ENCODE data around the gene LRPPRC. TPM values are rescaled to one million over a fixed set of nuclear protein-coding genes. Genes with fewer than 3 reads are reported as not detected.

LRPPRC gene
- total and polyA plus RNA-seq, 2 experiments from 2014 or later, result 27.4 to 87.3 TPM

DNA sequence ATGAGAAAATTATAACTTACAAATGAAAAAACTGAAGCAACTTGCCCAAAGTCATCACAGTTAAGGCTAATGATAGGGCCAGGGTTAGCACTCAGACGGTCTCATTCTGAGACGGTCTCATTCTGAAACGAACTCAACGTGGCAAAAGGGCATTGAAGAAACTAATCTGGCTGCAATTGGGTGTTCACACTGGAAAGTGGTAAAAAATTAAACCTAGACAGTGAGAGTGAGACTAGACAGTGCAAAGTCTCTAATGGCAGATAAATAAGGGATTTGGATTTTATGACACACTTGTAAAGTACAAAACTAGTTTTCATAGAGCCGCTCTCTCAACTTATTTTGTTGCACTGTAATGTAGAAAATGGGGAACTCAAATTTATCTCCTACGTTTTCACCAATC is 9.2 kb downstream of the LRPPRC start:
- no peak overlapping the region for H2AFZ ChIP-seq
- WGBS (ENCODE audit: low lambda C conversion rate, missing lambda C conversion rate), result 86% methylated on average over 6 of the region's 6 CpGs
- no peak for TF ChIP-seq EZH2 (IDR thresholded peaks at IDR 0.05; ENCODE audit: borderline replicate concordance)
- no peak for TF ChIP-seq CTCF (IDR thresholded peaks at IDR 0.05; ENCODE audit: poor library complexity)
- no peak for TF ChIP-seq EZH2phosphoT487 (IDR thresholded peaks at IDR 0.05; ENCODE audit: low read depth, severe bottlenecking, unreplicated experiment)
- peaks cover 86% of the 10 kb centered on the region for H3K79me2 ChIP-seq
- no peaks in the 10 kb centered on the region for H3K27me3 ChIP-seq
- no peaks in the 10 kb centered on the region for H3K9me2 ChIP-seq (replicated peaks; ENCODE audit: insufficient read depth)
- no peak for DNase-seq (ENCODE audit: low spot score)
- H3K4me1 ChIP-seq (ENCODE audit: insufficient read depth), result no peaks in the 10 kb centered on the region
- no peaks in the 10 kb centered on the region for H3K36me3 ChIP-seq (replicated peaks; ENCODE audit: insufficient read depth, low read depth)
- peaks cover 25% of the 10 kb centered on the region for H4K20me1 ChIP-seq (ENCODE audit: insufficient read depth, poor library complexity, severe bottlenecking)
- no peak overlapping the region for H3K4me3 ChIP-seq
- H3K27ac ChIP-seq, result no peak overlapping the region
- no peaks in the 10 kb centered on the region for H3K9me3 ChIP-seq (ENCODE audit: low read depth)
- peak overlapping the region; percentile 23 for H3K4me2 ChIP-seq

GRCh38 chr2:43985359-43985758 is 10.4 kb downstream of the LRPPRC start:
- H3K9me2 ChIP-seq (replicated peaks; ENCODE audit: insufficient read depth), result no peaks in the 10 kb centered on the region
- no peak overlapping the region for H3K27ac ChIP-seq
- WGBS (ENCODE audit: low lambda C conversion rate, missing lambda C conversion rate), result 97% methylated on average over 3 of the region's 3 CpGs
- peaks cover 76% of the 10 kb centered on the region for H3K79me2 ChIP-seq
- DNase-seq (ENCODE audit: low spot score), result no peak
- H3K4me2 ChIP-seq, result no peak overlapping the region
- peaks cover 13% of the 10 kb centered on the region for H4K20me1 ChIP-seq (ENCODE audit: insufficient read depth, poor library complexity, severe bottlenecking)
- TF ChIP-seq EZH2 (IDR thresholded peaks at IDR 0.05; ENCODE audit: borderline replicate concordance) (no peak), EZH2phosphoT487 (IDR thresholded peaks at IDR 0.05; ENCODE audit: low read depth, severe bottlenecking, unreplicated experiment) (no peak), CTCF (IDR thresholded peaks at IDR 0.05; ENCODE audit: poor library complexity) (no peak)
- no peaks in the 10 kb centered on the region for H3K27me3 ChIP-seq
- no peak overlapping the region for H2AFZ ChIP-seq
- no peak overlapping the region for H3K4me3 ChIP-seq
- no peaks in the 10 kb centered on the region for H3K9me3 ChIP-seq (ENCODE audit: low read depth)
- H3K36me3 ChIP-seq (replicated peaks; ENCODE audit: insufficient read depth, low read depth), result no peaks in the 10 kb centered on the region
- H3K4me1 ChIP-seq (ENCODE audit: insufficient read depth), result no peaks in the 10 kb centered on the region

DNA sequence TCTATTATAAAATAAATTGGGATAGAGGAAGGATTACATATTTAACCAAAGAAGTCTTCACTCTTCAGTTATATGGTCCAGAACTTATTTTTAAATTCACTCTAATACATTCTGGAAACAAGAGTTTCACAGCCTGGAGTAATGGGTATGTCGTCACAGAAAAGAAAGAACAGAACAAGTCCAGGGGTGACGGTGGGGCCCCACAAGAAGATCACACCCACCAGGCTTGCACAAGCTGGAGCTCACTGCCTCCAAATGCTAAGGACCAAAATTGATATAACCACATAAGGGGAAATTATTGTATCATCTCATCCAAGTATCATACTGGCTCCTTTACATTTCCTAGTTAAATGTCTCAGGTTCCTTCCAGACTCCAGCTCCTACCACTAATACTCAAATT is 11.3 kb downstream of the LRPPRC start:
- H3K27me3 ChIP-seq, result no peaks in the 10 kb centered on the region
- WGBS (ENCODE audit: low lambda C conversion rate, missing lambda C conversion rate), result 93% methylated on average over 2 of the region's 2 CpGs
- H3K79me2 ChIP-seq, result peaks cover 74% of the 10 kb centered on the region
- H3K4me1 ChIP-seq (ENCODE audit: insufficient read depth), result no peaks in the 10 kb centered on the region
- no peak overlapping the region for H3K27ac ChIP-seq
- no peak overlapping the region for H2AFZ ChIP-seq
- TF ChIP-seq CTCF (IDR thresholded peaks at IDR 0.05; ENCODE audit: poor library complexity), result no peak
- no peak for TF ChIP-seq EZH2 (IDR thresholded peaks at IDR 0.05; ENCODE audit: borderline replicate concordance)
- no peaks in the 10 kb centered on the region for H3K9me3 ChIP-seq (ENCODE audit: low read depth)
- H4K20me1 ChIP-seq (ENCODE audit: insufficient read depth, poor library complexity, severe bottlenecking), result peaks cover 8% of the 10 kb centered on the region
- H3K36me3 ChIP-seq (replicated peaks; ENCODE audit: insufficient read depth, low read depth), result no peaks in the 10 kb centered on the region
- DNase-seq (ENCODE audit: low spot score), result no peak
- H3K9me2 ChIP-seq (replicated peaks; ENCODE audit: insufficient read depth), result no peaks in the 10 kb centered on the region
- H3K4me2 ChIP-seq, result no peak overlapping the region
- no peak overlapping the region for H3K4me3 ChIP-seq

DNA sequence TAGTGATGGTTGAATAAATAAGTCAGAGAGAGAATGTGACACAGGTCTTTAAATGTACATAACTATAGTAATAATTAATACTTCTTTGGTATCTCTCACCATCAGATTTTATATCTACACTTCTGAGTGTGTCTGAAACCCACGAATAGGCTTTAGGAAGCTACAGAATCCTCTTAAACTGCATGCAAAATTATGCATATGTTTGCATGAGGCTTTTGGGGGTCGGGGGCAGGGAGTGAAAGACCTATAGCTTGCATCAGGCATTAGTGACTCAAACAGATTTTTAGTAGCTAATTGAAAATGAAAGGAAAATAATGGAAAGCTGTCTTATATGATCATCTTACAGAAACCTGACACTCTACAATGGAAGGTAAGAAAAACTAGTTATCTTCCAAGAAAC is 14.9 kb downstream of the LRPPRC start:
- Histone ChIP-seq H3K79me2 (peaks cover 60% of the 10 kb centered on the region), H3K27ac (no peak overlapping the region), H3K9me3 (ENCODE audit: low read depth) (no peaks in the 10 kb centered on the region), H4K20me1 (ENCODE audit: insufficient read depth, poor library complexity, severe bottlenecking) (peaks cover 8% of the 10 kb centered on the region), H3K36me3 (replicated peaks; ENCODE audit: insufficient read depth, low read depth) (peaks cover 8% of the 10 kb centered on the region), H3K9me2 (replicated peaks; ENCODE audit: insufficient read depth) (no peaks in the 10 kb centered on the region), H3K27me3 (no peaks in the 10 kb centered on the region), H3K4me3 (no peak overlapping the region), H2AFZ (no peak overlapping the region), H3K4me1 (ENCODE audit: insufficient read depth) (no peaks in the 10 kb centered on the region), H3K4me2 (no peak overlapping the region)
- TF ChIP-seq EZH2phosphoT487 (IDR thresholded peaks at IDR 0.05; ENCODE audit: low read depth, severe bottlenecking, unreplicated experiment) (no peak), EZH2 (IDR thresholded peaks at IDR 0.05; ENCODE audit: borderline replicate concordance) (no peak), CTCF (IDR thresholded peaks at IDR 0.05; ENCODE audit: poor library complexity) (no peak)
- DNase-seq (ENCODE audit: low spot score), result no peak
- WGBS (ENCODE audit: low lambda C conversion rate, missing lambda C conversion rate), result 94% methylated on average over 2 of the region's 2 CpGs
